CMK (cell line): Measurements from ENCODE around the gene HIC1.
"Not testable (repeated sequence)": the region's sequence is repeated elsewhere in the genome, so short reads cannot be mapped to it uniquely, and the experiment has no call there.

Experiments used
- DNase-seq: peaks from one replicate; pipeline ENCODE4 v3.0.0-alpha.2; 2010; ENCODE audit warnings: low read depth

Gene HIC1, protein sequence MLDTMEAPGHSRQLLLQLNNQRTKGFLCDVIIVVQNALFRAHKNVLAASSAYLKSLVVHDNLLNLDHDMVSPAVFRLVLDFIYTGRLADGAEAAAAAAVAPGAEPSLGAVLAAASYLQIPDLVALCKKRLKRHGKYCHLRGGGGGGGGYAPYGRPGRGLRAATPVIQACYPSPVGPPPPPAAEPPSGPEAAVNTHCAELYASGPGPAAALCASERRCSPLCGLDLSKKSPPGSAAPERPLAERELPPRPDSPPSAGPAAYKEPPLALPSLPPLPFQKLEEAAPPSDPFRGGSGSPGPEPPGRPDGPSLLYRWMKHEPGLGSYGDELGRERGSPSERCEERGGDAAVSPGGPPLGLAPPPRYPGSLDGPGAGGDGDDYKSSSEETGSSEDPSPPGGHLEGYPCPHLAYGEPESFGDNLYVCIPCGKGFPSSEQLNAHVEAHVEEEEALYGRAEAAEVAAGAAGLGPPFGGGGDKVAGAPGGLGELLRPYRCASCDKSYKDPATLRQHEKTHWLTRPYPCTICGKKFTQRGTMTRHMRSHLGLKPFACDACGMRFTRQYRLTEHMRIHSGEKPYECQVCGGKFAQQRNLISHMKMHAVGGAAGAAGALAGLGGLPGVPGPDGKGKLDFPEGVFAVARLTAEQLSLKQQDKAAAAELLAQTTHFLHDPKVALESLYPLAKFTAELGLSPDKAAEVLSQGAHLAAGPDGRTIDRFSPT

GRCh38 chr17:2054512-2055291 lies at the start of gene HIC1:
Gene HIC1, plus strand, starts transcription at chr17:2055103. Its CDS starts 1,588 bp downstream, at chr17:2056691.
- DNase-seq: no peak

DNA sequence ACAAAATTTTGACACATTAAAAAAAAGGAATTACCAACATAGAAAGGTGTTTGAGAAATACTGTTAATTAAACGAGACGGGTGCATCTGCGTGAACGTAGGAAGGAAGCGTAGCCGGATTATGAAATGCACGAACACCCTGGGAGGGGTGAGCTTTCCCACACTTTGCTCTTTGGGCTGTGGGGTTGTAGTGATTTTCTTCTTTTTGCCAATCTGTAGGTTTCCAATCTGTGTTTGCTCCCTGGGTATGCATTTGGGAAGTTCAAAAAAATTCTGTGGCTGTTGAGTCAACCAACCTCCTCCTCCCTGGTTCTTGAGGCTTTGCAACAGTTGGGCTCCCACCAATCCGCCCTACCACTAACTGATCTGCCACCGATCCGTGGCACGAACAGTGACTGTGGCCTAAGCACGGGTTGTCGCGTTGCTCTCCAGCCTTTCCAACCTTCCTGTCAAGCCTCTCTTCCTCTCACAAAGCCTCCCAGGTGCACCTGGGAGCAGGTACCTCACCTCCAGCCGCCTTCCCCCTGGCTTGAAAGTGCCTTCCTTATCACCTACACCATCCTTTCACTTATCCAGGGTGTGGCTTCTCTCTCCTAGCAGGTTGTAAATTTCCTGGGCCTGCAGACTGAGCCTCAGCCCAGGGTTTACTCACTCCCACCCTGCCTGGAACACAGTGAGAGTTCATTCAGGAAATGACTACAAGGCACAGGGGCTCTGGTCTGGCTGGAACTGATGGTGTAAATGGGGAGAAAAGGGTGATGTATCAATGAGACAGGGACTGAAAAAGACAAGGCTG lies 46.4 kb upstream of the HIC1 start:
- DNase-seq: no peak

DNA sequence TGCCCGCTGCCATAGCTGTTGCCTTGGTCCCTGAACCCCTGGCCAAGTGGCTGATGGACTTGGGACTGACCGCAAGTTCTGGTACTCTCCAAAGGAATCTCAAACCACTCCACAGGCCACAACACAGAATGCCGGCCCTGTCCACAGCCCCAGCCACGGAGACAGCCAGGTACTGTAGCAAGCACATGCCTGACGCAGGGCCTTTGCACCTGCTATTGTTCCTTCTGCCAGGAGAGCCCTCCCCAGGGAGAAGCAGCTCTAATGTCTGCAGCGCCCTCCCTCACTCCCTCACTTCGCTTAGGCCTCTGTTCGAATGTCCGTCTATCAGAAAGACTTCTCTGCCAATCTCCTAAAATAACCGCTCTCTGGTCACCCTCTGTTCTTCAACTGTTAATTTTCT lies 45.2 kb upstream of the HIC1 start:
- no peak for DNase-seq

DNA sequence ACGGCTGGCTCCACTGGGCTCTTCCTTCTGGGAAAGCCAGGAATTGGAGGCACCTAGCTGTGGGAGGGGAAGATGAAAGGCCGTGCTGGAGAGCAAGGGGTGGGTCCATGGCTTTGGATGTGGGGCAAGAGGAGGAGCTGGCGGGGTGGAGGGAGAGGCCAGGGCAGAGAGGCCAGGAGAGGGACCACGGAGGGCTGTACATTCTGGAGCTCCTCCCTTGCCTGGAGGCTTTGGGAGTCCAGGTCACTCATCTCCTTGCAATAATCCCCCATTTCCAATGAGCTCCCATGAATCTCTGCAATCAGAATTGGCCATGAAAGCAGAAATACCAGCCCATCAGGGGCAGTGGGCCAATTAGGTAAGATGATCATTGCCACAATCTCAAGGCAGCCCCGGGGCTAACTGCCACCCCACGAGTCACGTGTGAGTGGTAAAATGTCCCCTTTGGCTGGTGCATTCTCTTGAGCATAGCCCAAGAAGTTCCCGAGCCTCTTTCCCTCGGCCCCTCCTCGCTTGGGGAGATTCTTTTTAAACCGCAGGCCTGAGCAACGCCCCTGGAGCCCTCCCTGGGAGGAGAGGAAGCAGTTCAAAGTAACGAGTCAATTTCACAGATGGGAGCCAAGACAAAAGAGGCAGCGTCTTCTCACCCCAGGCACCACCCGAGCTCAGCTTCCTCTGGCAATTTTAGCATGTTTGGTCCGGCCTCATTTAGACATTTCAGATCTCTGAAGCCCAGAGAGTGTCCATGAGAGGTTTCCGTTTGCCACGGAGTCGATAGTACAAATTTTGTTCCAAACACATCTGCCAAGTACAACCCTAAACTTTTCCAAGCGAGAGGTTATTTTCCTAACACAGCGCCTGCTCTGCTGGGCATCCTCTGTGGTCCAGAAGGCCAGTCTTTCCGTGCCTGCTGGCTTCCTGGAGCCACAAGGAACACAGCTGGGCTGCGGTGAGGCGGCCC lies 43.2 kb upstream of the HIC1 start:
- no peak for DNase-seq

GRCh38 chr17:2012499-2012898 lies 42.4 kb upstream of the HIC1 start:
- no peak for DNase-seq

DNA sequence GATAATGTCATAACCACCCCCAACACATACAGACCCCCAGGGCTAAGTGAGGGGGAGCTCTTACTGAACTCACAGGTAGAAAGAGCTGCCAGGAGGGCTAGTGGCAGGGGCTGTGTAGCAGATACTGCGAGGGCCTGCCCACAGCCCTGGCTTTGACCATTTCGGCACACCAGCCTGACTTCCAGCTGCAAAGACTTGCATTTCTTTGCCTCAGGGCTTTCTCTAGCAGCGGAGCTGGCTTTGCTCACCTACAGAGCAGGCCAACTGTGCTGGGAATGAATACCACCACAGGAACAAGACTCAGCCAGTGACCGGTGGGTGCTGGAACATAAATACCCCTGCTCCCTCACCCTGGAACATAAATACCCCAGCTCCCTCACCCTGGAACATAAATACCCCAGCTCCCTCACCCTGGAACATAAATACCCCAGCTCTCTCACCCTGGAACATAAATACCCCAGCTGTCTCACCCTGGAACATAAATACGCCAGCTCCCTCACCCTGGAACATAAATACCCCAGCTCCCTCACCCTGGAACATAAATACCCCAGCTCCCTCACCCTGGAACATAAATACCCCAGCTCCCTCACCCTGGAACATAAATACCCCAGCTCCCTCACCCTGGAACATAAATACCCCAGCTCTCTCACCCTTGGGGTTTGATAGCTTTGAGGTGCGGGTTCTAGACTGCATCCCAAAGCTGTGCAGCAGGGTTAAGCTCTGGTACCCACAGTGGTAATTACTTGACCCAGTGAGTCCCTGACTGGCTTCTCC lies 41.5 kb upstream of the HIC1 start:
- DNase-seq: not testable (repeated sequence)

GRCh38 chr17:2013994-2014317 lies 40.9 kb upstream of the HIC1 start:
- DNase-seq: no peak

- DNase-seq: no peak
These were observed 39.6 kb upstream of the HIC1 start for GRCh38 chr17:2015314-2015713.

- DNase-seq: no peak
These were observed 38.4 kb upstream of the HIC1 start for GRCh38 chr17:2016494-2016893.

DNA sequence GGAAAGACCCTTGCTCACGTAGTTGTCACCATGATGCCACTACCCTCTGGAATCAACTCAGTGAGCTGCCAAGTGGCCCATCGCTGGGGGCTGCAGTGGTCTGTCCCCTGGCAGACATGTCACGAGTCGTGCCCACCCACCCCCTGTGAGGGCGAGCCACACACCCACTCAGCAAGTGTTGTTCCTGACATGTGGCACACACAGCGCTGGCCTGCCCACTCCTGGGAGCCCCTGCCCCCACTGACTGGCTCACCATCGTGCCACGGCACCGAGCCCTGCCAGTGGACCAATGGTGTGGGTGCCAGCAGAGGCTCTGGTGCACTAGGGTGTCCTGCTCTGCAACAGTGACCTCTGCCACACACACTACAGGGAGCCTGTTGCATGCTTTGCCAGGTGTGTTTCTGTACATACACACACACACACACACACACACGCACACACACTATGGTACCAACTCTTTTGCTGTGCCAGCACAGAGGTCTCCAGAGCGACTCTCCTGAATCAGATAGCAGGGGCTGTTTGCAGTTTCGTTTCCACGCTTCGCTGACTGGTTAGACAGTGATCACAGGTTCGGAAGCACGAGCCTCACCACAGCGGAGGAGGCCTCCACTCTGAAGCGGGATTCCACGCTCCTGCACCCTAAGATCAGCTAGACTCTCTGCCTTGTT lies 37.5 kb upstream of the HIC1 start:
- no peak for DNase-seq

- DNase-seq: no peak
These were observed 36.0 kb upstream of the HIC1 start for GRCh38 chr17:2018716-2019510.

- no peak for DNase-seq
These were observed 35.2 kb upstream of the HIC1 start for GRCh38 chr17:2019723-2020122.

GRCh38 chr17:2020721-2021120 lies 34.2 kb upstream of the HIC1 start:
- no peak for DNase-seq

DNA sequence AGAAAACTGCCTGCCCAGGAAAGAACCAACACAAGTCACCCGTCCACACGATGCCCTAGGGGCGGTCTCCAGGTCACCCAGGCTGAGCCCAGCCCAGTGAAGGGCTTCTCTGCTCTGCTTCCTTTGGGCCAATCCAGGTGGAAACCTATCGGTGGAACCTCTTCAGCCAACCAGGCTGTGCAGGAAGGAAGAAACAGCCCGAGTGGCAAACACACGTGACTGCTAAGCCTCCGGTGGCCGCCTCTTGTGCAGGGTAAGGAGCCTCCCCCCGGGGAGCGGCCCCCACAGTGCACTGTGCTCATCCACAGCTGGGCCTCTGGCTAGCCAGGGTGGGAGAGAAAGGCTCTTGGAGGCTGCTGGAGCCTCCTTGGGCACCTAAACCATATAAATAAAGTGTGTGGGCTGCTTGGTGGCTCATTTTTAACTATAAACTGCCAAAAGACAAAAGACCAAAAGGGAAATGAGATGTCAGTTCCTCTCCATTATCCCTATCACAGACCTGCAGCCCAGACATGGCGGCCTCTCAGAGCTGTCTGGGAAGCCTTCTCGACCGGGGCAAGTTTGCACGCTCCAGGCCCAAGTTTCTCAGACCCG lies 32.2 kb upstream of the HIC1 start:
- no peak for DNase-seq

- DNase-seq: no peak
These were observed 31.6 kb upstream of the HIC1 start for GRCh38 chr17:2023256-2023655.

- DNase-seq: no peak
These were observed 31.0 kb upstream of the HIC1 start for GRCh38 chr17:2023692-2024571.

GRCh38 chr17:2024572-2025219 lies 30.2 kb upstream of the HIC1 start:
- no peak for DNase-seq
